Activated CD4-positive, alpha-beta T cell treated with anti-CD3 and anti-CD28 coated beads for 36 hours (primary cell): ENCODE data around the gene VSNL1. TPM values are rescaled to one million over a fixed set of nuclear protein-coding genes. Genes with fewer than 3 reads are reported as not detected.

Experiments
- ATAC-seq: fragments of 200-7000 bp; cut with Tn5 transposase; one replicate; pipeline ENCODE4 v1.10.0; 2021; ENCODE audit warnings: mild to moderate bottlenecking, moderate library complexity
- CTCF ChIA-PET: fragments of 350-600 bp; sonication (Branson Sonifier 250); formaldehyde crosslinking; loops from one replicate; lab custom pipeline; 2021; ENCODE audit warnings: antibody characterized with exemption; lab: Charles Lee
- POLR2A ChIA-PET: fragments of 350-600 bp; sonication (Branson Sonifier 250); formaldehyde crosslinking; loops from one replicate; lab custom pipeline; 2021; ENCODE audit warnings: antibody characterized with exemption, inconsistent platforms; lab: Charles Lee
- DNase-seq: peaks from one replicate; pipeline ENCODE4 v3.0.0-alpha.2; 2020
- H3K27ac Mint-ChIP-seq: one replicate; pipeline ENCODE4 v1.8.0; 2021; ENCODE audit warnings: mixed read lengths
- H3K27me3 Mint-ChIP-seq: one replicate; pipeline ENCODE4 v1.8.0; 2021; ENCODE audit warnings: mixed read lengths
- H3K36me3 Mint-ChIP-seq: one replicate; pipeline ENCODE4 v1.8.0; 2021; ENCODE audit warnings: low read depth, mixed read lengths
- H3K4me1 Mint-ChIP-seq: one replicate; pipeline ENCODE4 v1.8.0; 2021; ENCODE audit warnings: mixed read lengths
- H3K4me3 Mint-ChIP-seq: one replicate; pipeline ENCODE4 v1.8.0; 2021; ENCODE audit warnings: mild to moderate bottlenecking, moderate library complexity, mixed read lengths
- H3K9me3 Mint-ChIP-seq: one replicate; pipeline ENCODE4 v1.8.0; 2021; ENCODE audit warnings: low read depth, mixed read lengths
- intact Hi-C, 2 experiments: fragments of 100-400 bp; cut with DNase I in 1 of 2; cut with micrococcal nuclease in 1 of 2; formaldehyde crosslinking; loops; one replicate each; pipeline versions ENCODE4 v1.14.2 to v1.15.1; 2022 to 2024; cut with DNase I, micrococcal nuclease
- total RNA-seq, 2 experiments: library from RNA; stranded (reverse); gene quantifications; one replicate each; pipeline ENCODE4 v1.2.3, GENCODE V29; 2021

Gene VSNL1
- total RNA-seq, 2 experiments from 2014 or later, result not detected

DNA sequence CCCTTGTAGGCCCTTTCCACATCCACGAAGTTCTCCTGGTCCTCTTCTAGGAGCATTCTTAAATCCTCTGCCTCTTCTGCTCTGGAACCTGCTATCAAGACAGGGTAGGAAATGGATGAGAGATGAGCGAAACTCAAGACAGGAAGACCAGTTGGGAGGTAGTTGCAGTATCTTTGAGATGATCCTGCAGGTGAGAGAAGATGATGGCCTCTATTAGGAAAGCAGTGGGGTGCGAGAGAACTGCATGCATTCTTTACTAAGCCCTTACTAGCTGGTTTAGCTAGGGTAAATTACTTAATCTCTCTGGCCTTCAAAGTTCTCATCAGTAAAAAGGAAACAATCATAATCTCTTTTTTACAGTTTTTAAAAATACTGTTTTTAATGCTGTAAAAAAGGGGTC is 47.0 kb downstream of the VSNL1 start:
- no peak for DNase-seq
- intact Hi-C loops, result no loop called here
- ChIA-PET CTCF (no interaction called here), POLR2A (no interaction called here)
- no peak for ATAC-seq
- H3K4me1 Mint-ChIP-seq, result no peaks in the 10 kb centered on the region
- no peaks in the 10 kb centered on the region for H3K36me3 Mint-ChIP-seq
- no peak overlapping the region for H3K27ac Mint-ChIP-seq
- peaks cover 13% of the 10 kb centered on the region for H3K27me3 Mint-ChIP-seq
- H3K4me3 Mint-ChIP-seq, result no peak overlapping the region
- no peaks in the 10 kb centered on the region for H3K9me3 Mint-ChIP-seq

- CTCF ChIA-PET, result no interaction called here
These were observed 47.5 kb downstream of the VSNL1 start for GRCh38 chr2:17588031-17588430.

DNA sequence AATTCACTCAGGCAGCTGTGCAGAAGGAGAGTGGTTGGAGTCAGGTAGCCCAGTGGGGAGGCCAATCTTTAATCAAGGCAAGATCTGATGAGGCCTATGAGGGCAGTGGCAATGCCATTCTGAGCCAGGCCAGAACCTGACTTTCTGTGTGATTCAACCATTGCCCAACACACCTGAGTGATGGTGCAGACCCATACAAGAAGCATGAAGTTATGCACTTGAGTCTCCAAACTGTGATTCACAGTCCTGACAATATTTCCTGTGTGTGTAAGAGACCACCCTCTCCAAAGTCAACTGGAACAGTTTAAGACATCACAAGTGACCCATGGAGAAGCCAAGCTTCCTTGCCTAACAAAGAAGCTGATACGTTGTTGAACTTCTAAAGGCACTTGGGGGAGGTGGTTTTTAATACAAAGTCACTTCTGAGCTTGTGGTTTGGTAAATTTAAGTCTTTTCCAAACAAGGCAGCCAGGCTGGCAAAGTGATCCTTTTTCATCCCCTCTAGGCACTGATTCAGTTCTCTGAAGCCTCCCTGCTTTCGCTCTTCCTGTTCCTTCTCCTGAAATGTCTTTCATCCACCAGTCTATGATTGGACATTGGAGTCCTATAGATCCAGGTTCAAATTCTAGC is 49.0 kb downstream of the VSNL1 start:
- no peak overlapping the region for H3K27ac Mint-ChIP-seq
- DNase-seq, result no peak
- ChIA-PET POLR2A (no interaction called here), CTCF (no interaction called here)
- no peaks in the 10 kb centered on the region for H3K36me3 Mint-ChIP-seq
- no peak overlapping the region for H3K4me3 Mint-ChIP-seq
- no peaks in the 10 kb centered on the region for H3K4me1 Mint-ChIP-seq
- no peaks in the 10 kb centered on the region for H3K9me3 Mint-ChIP-seq
- intact Hi-C loops, result no loop called here
- peaks cover 15% of the 10 kb centered on the region for H3K27me3 Mint-ChIP-seq
- ATAC-seq, result no peak

More at GRCh38 chr2:17588031-17588430, 47.5 kb downstream of the VSNL1 start:
- H3K36me3 Mint-ChIP-seq, result no peaks in the 10 kb centered on the region
- no peaks in the 10 kb centered on the region for H3K9me3 Mint-ChIP-seq
- H3K4me1 Mint-ChIP-seq, result no peaks in the 10 kb centered on the region
- POLR2A ChIA-PET, result no interaction called here
- ATAC-seq (no peak), DNase-seq (no peak)
- intact Hi-C loops, result no loop called here
- no peak overlapping the region for H3K27ac Mint-ChIP-seq
- no peak overlapping the region for H3K4me3 Mint-ChIP-seq
- H3K27me3 Mint-ChIP-seq, result peaks cover 13% of the 10 kb centered on the region

DNA sequence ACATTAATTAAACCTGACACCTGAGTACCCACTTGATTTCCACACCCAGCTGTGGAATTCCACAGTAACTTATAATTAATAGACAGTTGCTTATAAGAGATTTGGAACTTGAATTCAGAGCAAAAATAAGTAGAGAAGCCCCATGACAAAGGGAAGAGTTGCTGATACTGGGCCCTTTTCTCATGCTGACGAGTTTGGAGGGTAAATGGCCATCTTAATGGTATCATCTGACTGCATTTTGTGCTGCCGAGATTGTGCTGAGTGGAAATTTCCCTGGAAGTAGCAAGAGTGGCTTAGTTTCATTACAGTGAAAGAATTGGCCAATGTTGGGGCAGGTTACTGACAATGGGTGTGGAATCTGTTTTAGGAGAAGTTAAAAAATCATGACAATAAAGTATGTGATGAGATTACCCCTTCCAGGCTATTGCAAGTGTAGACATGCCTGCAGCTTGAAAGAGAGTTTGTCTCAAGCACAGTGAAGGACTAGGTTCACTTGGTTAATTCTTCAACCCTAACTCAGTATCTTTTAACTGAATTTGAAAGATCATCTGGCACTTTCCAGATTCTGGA is 49.9 kb downstream of the VSNL1 start:
- H3K4me3 Mint-ChIP-seq, result no peak overlapping the region
- intact Hi-C loops, result no loop called here
- peaks cover 15% of the 10 kb centered on the region for H3K27me3 Mint-ChIP-seq
- ATAC-seq (no peak), DNase-seq (no peak)
- no peaks in the 10 kb centered on the region for H3K36me3 Mint-ChIP-seq
- CTCF ChIA-PET, result interaction anchor here (0.5 kb wide), 1 partner anchor 36 kb away, joined by 3 read pairs; no protein-coding TSS in a partner anchor
- POLR2A ChIA-PET, result no interaction called here
- no peaks in the 10 kb centered on the region for H3K9me3 Mint-ChIP-seq
- no peaks in the 10 kb centered on the region for H3K4me1 Mint-ChIP-seq
- no peak overlapping the region for H3K27ac Mint-ChIP-seq

- Mint-ChIP-seq H3K4me1 (no peaks in the 10 kb centered on the region), H3K9me3 (no peaks in the 10 kb centered on the region), H3K27me3 (peaks cover 12% of the 10 kb centered on the region), H3K27ac (no peak overlapping the region), H3K36me3 (no peaks in the 10 kb centered on the region), H3K4me3 (no peak overlapping the region)
- ChIA-PET POLR2A (no interaction called here), CTCF (no interaction called here)
- DNase-seq (no peak), ATAC-seq (no peak)
- intact Hi-C loops, result no loop called here
These were observed 51.4 kb downstream of the VSNL1 start for GRCh38 chr2:17591846-17592245.

GRCh38 chr2:17592731-17593409 is 52.4 kb downstream of the VSNL1 start:
- no peaks in the 10 kb centered on the region for H3K36me3 Mint-ChIP-seq
- DNase-seq, result no peak
- peaks cover 12% of the 10 kb centered on the region for H3K27me3 Mint-ChIP-seq
- no peak for ATAC-seq
- no peak overlapping the region for H3K4me3 Mint-ChIP-seq
- intact Hi-C loops, result no loop called here
- ChIA-PET POLR2A (no interaction called here), CTCF (no interaction called here)
- H3K9me3 Mint-ChIP-seq, result no peaks in the 10 kb centered on the region
- no peaks in the 10 kb centered on the region for H3K4me1 Mint-ChIP-seq
- no peak overlapping the region for H3K27ac Mint-ChIP-seq

DNA sequence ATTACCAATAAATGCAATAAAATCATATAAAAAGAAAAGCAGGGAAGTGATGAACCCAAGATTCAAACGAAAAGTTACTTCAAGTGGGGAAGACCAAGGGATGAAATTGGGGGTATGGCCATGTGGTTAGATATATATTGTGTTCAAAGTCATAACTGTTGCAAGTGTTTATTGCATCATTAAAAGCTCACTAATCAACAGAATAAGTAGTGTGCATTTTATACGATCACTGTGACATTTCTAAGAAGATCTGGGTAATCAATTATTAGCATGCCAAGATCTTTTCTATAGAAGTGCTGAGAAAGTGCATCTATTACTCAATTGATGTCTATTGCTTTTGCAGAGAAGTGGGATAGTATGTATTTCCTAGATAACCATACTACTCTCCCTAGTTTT is 52.9 kb downstream of the VSNL1 start:
- Mint-ChIP-seq H3K4me3 (no peak overlapping the region), H3K27me3 (peaks cover 9% of the 10 kb centered on the region), H3K27ac (no peak overlapping the region), H3K4me1 (no peaks in the 10 kb centered on the region), H3K36me3 (no peaks in the 10 kb centered on the region), H3K9me3 (no peaks in the 10 kb centered on the region)
- CTCF ChIA-PET, result no interaction called here
- intact Hi-C loops, result no loop called here
- POLR2A ChIA-PET, result no interaction called here
- no peak for DNase-seq
- ATAC-seq, result no peak

DNA sequence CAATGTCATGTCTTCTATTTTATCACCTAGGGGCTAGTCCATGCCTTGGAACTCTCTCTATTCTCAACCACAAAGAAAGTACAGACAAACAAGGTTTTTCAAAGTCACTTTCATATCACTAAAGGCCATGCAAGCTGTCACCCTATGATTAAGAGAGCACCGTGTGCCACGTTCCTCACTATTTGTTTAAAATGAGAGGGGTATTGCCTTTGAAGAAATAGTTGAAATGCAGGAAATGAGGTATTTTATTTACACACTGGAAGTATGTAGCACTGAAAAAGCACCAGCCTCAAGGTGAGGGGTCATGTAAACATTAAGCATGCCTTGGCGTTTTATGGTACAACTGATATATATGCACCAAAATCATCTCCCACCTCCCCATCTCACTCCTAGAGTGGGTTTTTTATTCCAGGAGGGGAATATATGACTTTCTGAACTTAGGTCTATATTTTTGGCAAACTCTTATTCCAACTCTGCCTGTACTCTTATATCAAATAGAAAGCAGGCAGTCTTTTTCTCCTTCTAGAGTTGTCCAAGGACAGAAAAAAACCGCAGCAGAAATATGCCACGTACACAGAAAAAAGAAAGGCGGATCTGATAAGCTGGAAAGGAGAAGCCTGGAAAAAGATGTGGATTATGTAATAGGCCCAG is 53.5 kb downstream of the VSNL1 start:
- Mint-ChIP-seq H3K27me3 (peaks cover 9% of the 10 kb centered on the region), H3K36me3 (no peaks in the 10 kb centered on the region), H3K4me1 (no peaks in the 10 kb centered on the region), H3K27ac (no peak overlapping the region), H3K9me3 (no peaks in the 10 kb centered on the region), H3K4me3 (no peak overlapping the region)
- POLR2A ChIA-PET, result no interaction called here
- CTCF ChIA-PET, result no interaction called here
- no peak for DNase-seq
- ATAC-seq, result no peak
- intact Hi-C loops, result no loop called here

- POLR2A ChIA-PET, result no interaction called here
- no peak overlapping the region for H3K4me3 Mint-ChIP-seq
- intact Hi-C loops, result no loop called here
- no peaks in the 10 kb centered on the region for H3K4me1 Mint-ChIP-seq
- peaks cover 6% of the 10 kb centered on the region for H3K27me3 Mint-ChIP-seq
- DNase-seq (no peak), ATAC-seq (no peak)
- CTCF ChIA-PET, result no interaction called here
- no peak overlapping the region for H3K27ac Mint-ChIP-seq
- no peaks in the 10 kb centered on the region for H3K9me3 Mint-ChIP-seq
- H3K36me3 Mint-ChIP-seq, result no peaks in the 10 kb centered on the region
These were observed 54.3 kb downstream of the VSNL1 start for GRCh38 chr2:17594533-17595401.

DNA sequence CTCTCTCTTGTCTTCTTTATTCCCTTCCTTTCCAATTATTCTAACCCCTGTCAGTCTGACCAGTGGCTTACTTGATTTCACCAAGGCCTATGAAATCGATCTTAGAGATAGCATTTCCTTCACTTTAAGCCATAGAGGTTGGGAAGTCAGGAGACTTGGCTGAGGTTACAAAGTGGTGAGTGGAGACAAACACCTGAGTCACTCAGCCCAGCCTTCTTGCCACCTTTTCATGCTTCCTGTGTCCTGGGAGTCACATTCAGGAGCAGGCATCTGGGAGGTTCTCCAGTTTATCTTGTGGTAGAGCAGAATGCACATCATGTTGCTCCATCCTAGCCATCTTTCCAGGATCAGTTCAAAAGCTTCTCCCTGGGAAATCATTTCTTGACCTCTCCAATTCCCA is 59.1 kb downstream of the VSNL1 start:
- no peaks in the 10 kb centered on the region for H3K9me3 Mint-ChIP-seq
- intact Hi-C loops, result no loop called here
- H3K27ac Mint-ChIP-seq, result no peak overlapping the region
- ATAC-seq (no peak), DNase-seq (no peak)
- H3K4me1 Mint-ChIP-seq, result no peaks in the 10 kb centered on the region
- ChIA-PET CTCF (interaction anchor here (0.8 kb wide), 1 partner anchor 77 kb away, joined by 3 read pairs; no protein-coding TSS in a partner anchor), POLR2A (no interaction called here)
- H3K36me3 Mint-ChIP-seq, result no peaks in the 10 kb centered on the region
- peaks cover 4% of the 10 kb centered on the region for H3K27me3 Mint-ChIP-seq
- H3K4me3 Mint-ChIP-seq, result no peak overlapping the region

DNA sequence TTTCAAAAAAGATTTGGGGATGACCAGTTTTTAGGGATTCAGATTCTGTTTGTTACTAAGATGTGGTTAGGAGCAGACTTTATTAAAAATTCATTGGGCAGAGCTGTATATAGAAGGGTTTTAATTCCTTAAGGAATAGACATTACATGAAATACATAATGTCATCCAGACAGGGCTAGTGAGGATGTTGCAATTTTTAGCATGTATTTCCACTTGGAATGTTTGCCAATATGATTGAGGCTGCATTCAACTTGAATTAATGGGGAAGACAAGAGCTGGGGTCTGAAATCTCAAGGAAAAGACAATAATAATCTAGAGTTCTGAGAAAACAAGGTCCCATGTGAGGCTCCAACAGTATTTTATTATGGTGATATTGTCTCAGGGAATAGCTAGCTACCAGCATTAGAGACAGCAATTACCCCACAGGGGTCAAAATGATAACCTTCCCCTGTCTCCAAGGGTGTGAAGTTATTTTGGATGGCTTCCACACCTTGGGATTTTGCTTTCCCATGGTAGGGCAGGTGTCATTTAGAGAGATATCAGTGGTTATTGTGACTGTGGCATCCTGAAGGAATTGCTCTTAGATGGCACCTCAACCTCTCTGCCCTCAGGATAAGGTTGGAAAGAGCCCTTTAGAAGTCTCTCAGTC is 60.2 kb downstream of the VSNL1 start:
- ATAC-seq, result no peak
- H3K4me1 Mint-ChIP-seq, result no peaks in the 10 kb centered on the region
- H3K36me3 Mint-ChIP-seq, result no peaks in the 10 kb centered on the region
- no peak overlapping the region for H3K27ac Mint-ChIP-seq
- DNase-seq, result no peak
- intact Hi-C loops, result no loop called here
- peaks cover 4% of the 10 kb centered on the region for H3K27me3 Mint-ChIP-seq
- POLR2A ChIA-PET, result no interaction called here
- no peaks in the 10 kb centered on the region for H3K9me3 Mint-ChIP-seq
- CTCF ChIA-PET, result no interaction called here
- H3K4me3 Mint-ChIP-seq, result no peak overlapping the region
